GM23338 (cell line): ENCODE measurements around the gene EIF5A2. TPM values are rescaled to one million over a fixed set of nuclear protein-coding genes. Genes with fewer than 3 reads are reported as not detected.

Experiments
- ATAC-seq: fragments of 200-7000 bp; cut with Tn5 transposase; 3 replicates; pipeline ENCODE4 v1.9.1; 2020
- DNase-seq: peaks from one replicate; pipeline ENCODE4 v3.0.0-alpha.2; 2015; ENCODE audit warnings: low spot score
- H2AFZ ChIP-seq: fragments of 200-600 bp; sonication (generic); 2 replicates; pipeline ENCODE4 v1.8.0; 2016; ENCODE audit warnings: antibody characterized with exemption, mild to moderate bottlenecking, moderate library complexity
- H3F3A ChIP-seq: fragments of 200-600 bp; sonication (generic); replicated peaks from 2 replicates; pipeline ENCODE4 v1.8.0; 2017; ENCODE audit warnings: antibody characterized with exemption, mixed run types, low read depth
- H3K27ac ChIP-seq: fragments of 200-600 bp; sonication (generic); 2 replicates; pipeline ENCODE4 v1.6.1; 2016; ENCODE audit warnings: low read depth
- H3K27me3 ChIP-seq: fragments of 200-600 bp; sonication (generic); 2 replicates; pipeline ENCODE4 v1.8.0; 2016; ENCODE audit warnings: mild to moderate bottlenecking, mixed run types, moderate library complexity; ENCODE audit not compliant: insufficient read depth
- H3K36me3 ChIP-seq: fragments of 200-600 bp; sonication (generic); 2 replicates; pipeline ENCODE4 v1.8.0; 2016; ENCODE audit warnings: mild to moderate bottlenecking; ENCODE audit not compliant: insufficient read depth
- H3K4me1 ChIP-seq: fragments of 200-600 bp; sonication (generic); 2 replicates; pipeline ENCODE4 v1.8.0; 2016; ENCODE audit warnings: mild to moderate bottlenecking, moderate library complexity; ENCODE audit not compliant: insufficient read depth
- H3K4me2 ChIP-seq: fragments of 200-600 bp; sonication (generic); 2 replicates; pipeline ENCODE4 v1.7.1; 2017; ENCODE audit warnings: mixed run types
- H3K4me3 ChIP-seq: fragments of 200-600 bp; sonication (generic); 2 replicates; pipeline ENCODE4 v1.6.1; 2016; ENCODE audit warnings: mixed run types
- H3K79me2 ChIP-seq: fragments of 200-600 bp; sonication (generic); replicated peaks from 2 replicates; pipeline ENCODE4 v1.8.0; 2017; ENCODE audit warnings: mild to moderate bottlenecking; ENCODE audit not compliant: insufficient read depth
- H3K9me2 ChIP-seq: fragments of 200-600 bp; sonication (generic); 2 replicates; pipeline ENCODE4 v1.8.0; 2017; ENCODE audit not compliant: insufficient read depth
- H4K20me1 ChIP-seq: fragments of 200-600 bp; sonication (generic); replicated peaks from 2 replicates; pipeline ENCODE4 v1.8.0; 2017; ENCODE audit warnings: mild to moderate bottlenecking; ENCODE audit not compliant: insufficient read depth
- H3K27ac Mint-ChIP-seq: 2 replicates; pipeline ENCODE4 v1.8.0; 2020; ENCODE audit warnings: inconsistent platforms, mild to moderate bottlenecking, moderate library complexity, mixed read lengths
- H3K27me3 Mint-ChIP-seq: 3 replicates; pipeline ENCODE4 v1.8.0; 2022; ENCODE audit warnings: low read depth, mild to moderate bottlenecking, moderate library complexity, mixed read lengths, inconsistent platforms; ENCODE audit not compliant: insufficient read depth, poor library complexity
- H3K36me3 Mint-ChIP-seq: 3 replicates; pipeline ENCODE4 v1.8.0; 2021; ENCODE audit warnings: low read depth, mild to moderate bottlenecking, inconsistent platforms, moderate library complexity, mixed read lengths
- H3K4me1 Mint-ChIP-seq: 3 replicates; pipeline ENCODE4 v1.8.0; 2020; ENCODE audit warnings: mild to moderate bottlenecking, inconsistent platforms, mixed read lengths
- H3K4me3 Mint-ChIP-seq: 3 replicates; pipeline ENCODE4 v1.8.0; 2021; ENCODE audit warnings: moderate library complexity, mild to moderate bottlenecking, inconsistent platforms, mixed read lengths
- H3K9me3 Mint-ChIP-seq: 3 replicates; pipeline ENCODE4 v1.8.0; 2020; ENCODE audit warnings: moderate library complexity, mild to moderate bottlenecking, inconsistent platforms, mixed read lengths
- CREB1 ChIP-seq: fragments of 250-450 bp; sonication (Bioruptor Pico); IDR thresholded peaks from 2 replicates; pipeline ENCODE4 v1.5.0; 2020; ENCODE audit warnings: low read depth, mild to moderate bottlenecking, moderate library complexity
- ETS1 ChIP-seq: IDR thresholded peaks from 2 replicates; pipeline ENCODE4 v1.6.1; 2016; ENCODE audit warnings: antibody characterized with exemption
- EZH2phosphoT487 ChIP-seq: fragments of 200-600 bp; sonication (generic); IDR thresholded peaks from one replicate; pipeline ENCODE4 v1.8.1; 2018; ENCODE audit warnings: antibody characterized with exemption; ENCODE audit not compliant: unreplicated experiment
- NANOG ChIP-seq: IDR thresholded peaks from 2 replicates; pipeline ENCODE4 v1.6.1; 2016; ENCODE audit warnings: antibody characterized with exemption, borderline replicate concordance
- POLR2AphosphoS5 ChIP-seq: IDR thresholded peaks from 2 replicates; pipeline ENCODE4 v1.6.1; 2016; ENCODE audit warnings: antibody characterized with exemption, low read depth
- STAT1 ChIP-seq: IDR thresholded peaks from one replicate; pipeline ENCODE4 v1.6.1; 2016; ENCODE audit warnings: antibody characterized with exemption; ENCODE audit not compliant: unreplicated experiment
- ZNF114 ChIP-seq: fragments of 250-450 bp; sonication (Bioruptor Pico); IDR thresholded peaks from 2 replicates; pipeline ENCODE4 v1.5.0; 2020; ENCODE audit warnings: mild to moderate bottlenecking, moderate library complexity
- ZNF331 ChIP-seq: fragments of 250-450 bp; sonication (Bioruptor Pico); IDR thresholded peaks from 2 replicates; pipeline ENCODE4 v1.5.0; 2020; ENCODE audit warnings: low read depth, mild to moderate bottlenecking, moderate library complexity
- polyA plus RNA-seq: library from polyadenylated mRNA; unstranded; fragments of >200 nt; fragmentation: Nextera tagmentation; extraction: Ambion mirVana; gene quantifications from 2 replicates; pipeline ENCODE4 v1.2.1, GENCODE V29; 2016
- total RNA-seq: library from RNA; depleted of rRNA; stranded (reverse); fragments of >200 nt; shearing (Covaris generic); gene quantifications from 2 replicates; pipeline ENCODE4 v1.2.3, GENCODE V29; 2014
- TF ChIP-seq, protein P1 (sequence below), 2 experiments: fragments of 200-600 bp in 1 of 2; sonication (generic) in 1 of 2; conservative IDR thresholded peaks; 2 replicates each; pipeline versions ENCODE4 v1.5.1 to v1.6.1; 2016 to 2017; ENCODE audit warnings: antibody characterized with exemption in 2 of 2, low read depth in 2 of 2, mild to moderate bottlenecking in 2 of 2, moderate library complexity in 1 of 2
- TF ChIP-seq, protein P2 (sequence below): IDR thresholded peaks from one replicate; pipeline ENCODE4 v1.6.1; 2018; ENCODE audit warnings: antibody characterized with exemption; ENCODE audit not compliant: unreplicated experiment

Gene EIF5A2
- total and polyA plus RNA-seq, 2 experiments from 2014 or later, result 5.9 to 11.7 TPM

- Mint-ChIP-seq H3K9me3 (no peaks in the 10 kb centered on the region), H3K27me3 (no peaks in the 10 kb centered on the region), H3K36me3 (no peaks in the 10 kb centered on the region), H3K4me1 (peaks cover 9% of the 10 kb centered on the region), H3K4me3 (no peak overlapping the region), H3K27ac (no peak overlapping the region)
- Histone ChIP-seq H3K4me2 (no peak overlapping the region), H2AFZ (no peak overlapping the region), H3K36me3 (no peaks in the 10 kb centered on the region), H3K27me3 (no peaks in the 10 kb centered on the region), H3K79me2 (no peaks in the 10 kb centered on the region), H3F3A (no peaks in the 10 kb centered on the region), H3K9me2 (no peaks in the 10 kb centered on the region), H3K4me1 (peaks cover 8% of the 10 kb centered on the region), H3K4me3 (no peak overlapping the region), H4K20me1 (no peaks in the 10 kb centered on the region), H3K27ac (no peak overlapping the region)
- no peak for ATAC-seq
- no peak for DNase-seq
- TF ChIP-seq ZNF331 (no peak), ETS1 (no peak), NANOG (no peak), STAT1 (no peak)
- TF ChIP-seq, protein P1, sequence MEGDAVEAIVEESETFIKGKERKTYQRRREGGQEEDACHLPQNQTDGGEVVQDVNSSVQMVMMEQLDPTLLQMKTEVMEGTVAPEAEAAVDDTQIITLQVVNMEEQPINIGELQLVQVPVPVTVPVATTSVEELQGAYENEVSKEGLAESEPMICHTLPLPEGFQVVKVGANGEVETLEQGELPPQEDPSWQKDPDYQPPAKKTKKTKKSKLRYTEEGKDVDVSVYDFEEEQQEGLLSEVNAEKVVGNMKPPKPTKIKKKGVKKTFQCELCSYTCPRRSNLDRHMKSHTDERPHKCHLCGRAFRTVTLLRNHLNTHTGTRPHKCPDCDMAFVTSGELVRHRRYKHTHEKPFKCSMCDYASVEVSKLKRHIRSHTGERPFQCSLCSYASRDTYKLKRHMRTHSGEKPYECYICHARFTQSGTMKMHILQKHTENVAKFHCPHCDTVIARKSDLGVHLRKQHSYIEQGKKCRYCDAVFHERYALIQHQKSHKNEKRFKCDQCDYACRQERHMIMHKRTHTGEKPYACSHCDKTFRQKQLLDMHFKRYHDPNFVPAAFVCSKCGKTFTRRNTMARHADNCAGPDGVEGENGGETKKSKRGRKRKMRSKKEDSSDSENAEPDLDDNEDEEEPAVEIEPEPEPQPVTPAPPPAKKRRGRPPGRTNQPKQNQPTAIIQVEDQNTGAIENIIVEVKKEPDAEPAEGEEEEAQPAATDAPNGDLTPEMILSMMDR (conservative IDR thresholded peaks at IDR 0.05; ENCODE audit: low read depth in 2 of 2), result no peak
Measured at GRCh38 chr3:170876537-170876936, 31.9 kb downstream of the EIF5A2 start.

GRCh38 chr3:170869645-170870593 is 38.5 kb downstream of the EIF5A2 start, which contains the start of gene RPL22L1:
RPL22L1 (minus strand) TSS chr3:170870195; CDS start chr3:170870167, 28 bp downstream.
- peak within 1 kb of the TSS; percentile 78 for H3K4me3 ChIP-seq
- H3K4me3 Mint-ChIP-seq, result peak within 1 kb of the TSS; percentile 95
- peak within 1 kb of the TSS; percentile 65; the same call in 1 of the 2 replicates for H2AFZ ChIP-seq
- H3K27ac Mint-ChIP-seq, result peak within 1 kb of the TSS; percentile 100
- H3K36me3 Mint-ChIP-seq, result peaks cover 49% of the 10 kb centered on the region
- H3K79me2 ChIP-seq, result peaks cover 26% of the 10 kb centered on the region
- peak within 1 kb of the TSS; percentile 95 for H3K27ac ChIP-seq
- H3K36me3 ChIP-seq, result peaks cover 31% of the 10 kb centered on the region
- peak; percentile 100 for TF ChIP-seq POLR2AphosphoS5
- TF ChIP-seq ETS1, result peak; percentile 86; the same call in 1 of the 2 replicates
- TF ChIP-seq CREB1 (CRISPR knock-in tag), result peak; percentile 85
- TF ChIP-seq, protein P2, sequence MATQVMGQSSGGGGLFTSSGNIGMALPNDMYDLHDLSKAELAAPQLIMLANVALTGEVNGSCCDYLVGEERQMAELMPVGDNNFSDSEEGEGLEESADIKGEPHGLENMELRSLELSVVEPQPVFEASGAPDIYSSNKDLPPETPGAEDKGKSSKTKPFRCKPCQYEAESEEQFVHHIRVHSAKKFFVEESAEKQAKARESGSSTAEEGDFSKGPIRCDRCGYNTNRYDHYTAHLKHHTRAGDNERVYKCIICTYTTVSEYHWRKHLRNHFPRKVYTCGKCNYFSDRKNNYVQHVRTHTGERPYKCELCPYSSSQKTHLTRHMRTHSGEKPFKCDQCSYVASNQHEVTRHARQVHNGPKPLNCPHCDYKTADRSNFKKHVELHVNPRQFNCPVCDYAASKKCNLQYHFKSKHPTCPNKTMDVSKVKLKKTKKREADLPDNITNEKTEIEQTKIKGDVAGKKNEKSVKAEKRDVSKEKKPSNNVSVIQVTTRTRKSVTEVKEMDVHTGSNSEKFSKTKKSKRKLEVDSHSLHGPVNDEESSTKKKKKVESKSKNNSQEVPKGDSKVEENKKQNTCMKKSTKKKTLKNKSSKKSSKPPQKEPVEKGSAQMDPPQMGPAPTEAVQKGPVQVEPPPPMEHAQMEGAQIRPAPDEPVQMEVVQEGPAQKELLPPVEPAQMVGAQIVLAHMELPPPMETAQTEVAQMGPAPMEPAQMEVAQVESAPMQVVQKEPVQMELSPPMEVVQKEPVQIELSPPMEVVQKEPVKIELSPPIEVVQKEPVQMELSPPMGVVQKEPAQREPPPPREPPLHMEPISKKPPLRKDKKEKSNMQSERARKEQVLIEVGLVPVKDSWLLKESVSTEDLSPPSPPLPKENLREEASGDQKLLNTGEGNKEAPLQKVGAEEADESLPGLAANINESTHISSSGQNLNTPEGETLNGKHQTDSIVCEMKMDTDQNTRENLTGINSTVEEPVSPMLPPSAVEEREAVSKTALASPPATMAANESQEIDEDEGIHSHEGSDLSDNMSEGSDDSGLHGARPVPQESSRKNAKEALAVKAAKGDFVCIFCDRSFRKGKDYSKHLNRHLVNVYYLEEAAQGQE, result peak; percentile 37
- no peak for TF ChIP-seq EZH2phosphoT487
- TF ChIP-seq, protein P1 (conservative IDR thresholded peaks at IDR 0.05; ENCODE audit: low read depth in 2 of 2), result peak in 1 of 2 experiments; percentile 38; a peak in 3 of 4 replicates
- TF ChIP-seq ZNF114, result no peak
- H4K20me1 ChIP-seq, result peaks cover 18% of the 10 kb centered on the region
- no peaks in the 10 kb centered on the region for H3K9me2 ChIP-seq
- H3K4me2 ChIP-seq, result peak within 1 kb of the TSS; percentile 95
- H3F3A ChIP-seq, result peaks cover 46% of the 10 kb centered on the region
- H3K4me1 Mint-ChIP-seq, result peaks cover 23% of the 10 kb centered on the region
- H3K27me3 ChIP-seq, result no peaks in the 10 kb centered on the region
- peaks cover 30% of the 10 kb centered on the region for H3K4me1 ChIP-seq
- H3K27me3 Mint-ChIP-seq, result peaks cover 12% of the 10 kb centered on the region
- H3K9me3 Mint-ChIP-seq, result peaks cover 2% of the 10 kb centered on the region; the same call in 1 of the 3 replicates
- ATAC-seq, result peak; percentile 89
- DNase-seq, result peak; percentile 98
